Stimulated activated naive CD4-positive, alpha-beta T cell (primary cell): Measurements from ENCODE around the gene SYT1.
"Not testable (repeated sequence)": the region's sequence is repeated elsewhere in the genome, so short reads cannot be mapped to it uniquely, and the experiment has no call there.

ENCODE experiments used
- DNase-seq, 6 experiments: peaks; one replicate each; lab custom pipeline; 2025; lab: John Stamatoyannopoulos, UW

Gene SYT1

DNA sequence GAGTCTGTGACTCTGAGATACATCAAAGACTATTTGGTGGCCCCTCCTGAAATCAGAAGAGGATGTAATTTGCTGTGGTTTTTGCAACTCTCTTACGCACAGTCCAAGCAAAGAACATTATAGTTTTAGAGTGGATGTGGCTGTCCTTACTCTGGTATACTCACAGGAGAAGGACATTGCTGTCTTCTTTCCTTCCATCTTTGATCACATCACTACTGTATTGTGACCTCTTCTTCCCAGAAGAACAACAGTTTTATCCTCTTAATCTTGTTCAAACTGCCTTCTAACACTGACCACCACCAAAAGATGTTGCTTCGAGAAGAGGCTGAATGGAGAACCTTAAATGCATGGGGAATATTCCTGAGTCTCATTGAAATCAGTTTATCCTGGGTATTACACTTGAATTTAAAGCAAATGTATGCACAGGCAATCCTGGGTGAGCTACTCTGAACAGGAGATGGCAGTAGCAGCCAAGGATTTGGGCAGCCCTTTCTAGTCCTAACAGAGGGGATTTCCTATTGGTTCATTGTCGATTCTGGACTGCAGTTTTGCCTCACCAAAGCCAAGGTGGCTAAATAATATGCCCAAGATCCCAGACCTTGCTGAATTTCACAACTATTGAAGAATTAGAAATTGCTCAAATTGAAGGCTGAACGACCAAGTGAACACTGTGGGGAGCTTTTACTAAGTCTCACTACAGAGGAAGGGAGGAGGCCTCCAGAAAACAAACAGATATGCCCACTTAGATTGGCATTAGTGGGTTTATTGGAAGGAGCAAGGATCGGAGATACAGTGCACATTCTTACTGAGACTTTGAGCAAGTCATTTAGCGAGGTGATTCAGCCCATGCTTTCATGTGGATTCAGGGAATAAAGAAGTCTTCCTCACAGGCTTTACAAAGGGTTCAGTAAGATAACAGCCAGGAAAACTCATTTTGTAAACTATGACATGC lies 543.4 kb downstream of the SYT1 start:
- DNase-seq, result no peak

DNA sequence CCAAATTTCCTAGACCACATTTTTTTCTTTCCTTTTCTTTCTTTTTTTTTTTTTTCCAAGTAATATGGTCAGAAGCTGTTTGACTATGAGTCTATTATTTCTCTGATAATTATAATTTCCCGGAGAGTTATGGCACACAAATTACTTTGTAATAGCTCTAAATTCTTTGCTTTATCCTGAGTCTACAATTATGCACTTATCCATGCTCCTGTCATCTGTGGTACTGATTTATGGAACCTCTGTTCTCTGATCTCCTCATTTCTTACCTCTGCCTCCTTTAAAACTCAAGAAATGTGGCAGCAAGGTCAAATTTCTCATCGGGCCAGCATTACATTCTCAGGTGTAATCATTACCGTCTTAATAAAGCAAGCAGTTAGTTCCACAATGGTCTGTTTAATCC lies 544.1 kb downstream of the SYT1 start:
- no peak for DNase-seq

DNA sequence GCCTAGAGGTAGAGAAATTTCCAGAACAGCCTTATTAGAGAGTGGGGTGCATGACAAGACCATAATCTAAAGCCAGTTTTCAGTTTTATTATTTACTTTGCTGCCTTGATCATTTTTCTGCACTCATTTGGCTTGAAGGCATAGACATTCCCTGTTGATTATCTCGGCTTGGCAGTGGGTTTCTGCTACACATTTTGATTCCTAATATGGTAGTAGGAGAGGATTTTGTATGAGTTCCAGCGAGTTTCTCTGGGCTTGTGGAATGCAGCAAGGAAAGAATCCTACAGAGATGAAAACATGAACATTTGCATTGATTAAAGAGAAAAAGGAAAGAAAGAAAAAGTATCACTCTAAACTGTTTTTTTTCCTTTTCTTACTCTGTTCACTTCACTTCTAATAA lies 545.0 kb downstream of the SYT1 start:
- no peak for DNase-seq

DNA sequence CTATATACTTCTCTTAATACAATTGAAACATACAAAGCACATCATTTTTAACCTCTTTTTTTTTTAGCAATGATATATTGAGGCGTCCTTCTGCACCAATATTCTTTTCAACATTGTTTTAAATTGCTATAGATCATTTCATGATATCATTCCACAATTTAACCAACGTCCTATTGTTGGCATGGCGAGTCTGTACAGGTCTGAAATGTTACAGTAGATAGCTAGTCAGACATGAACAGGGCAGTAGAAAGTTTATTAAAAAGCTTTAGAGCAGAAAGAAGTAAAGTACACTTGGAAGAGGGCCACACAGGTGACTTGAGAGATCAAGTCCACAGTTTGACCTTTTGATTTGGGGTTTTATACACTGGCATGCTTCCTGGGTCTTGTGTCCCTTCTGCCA lies 547.2 kb downstream of the SYT1 start:
- DNase-seq, result no peak

DNA sequence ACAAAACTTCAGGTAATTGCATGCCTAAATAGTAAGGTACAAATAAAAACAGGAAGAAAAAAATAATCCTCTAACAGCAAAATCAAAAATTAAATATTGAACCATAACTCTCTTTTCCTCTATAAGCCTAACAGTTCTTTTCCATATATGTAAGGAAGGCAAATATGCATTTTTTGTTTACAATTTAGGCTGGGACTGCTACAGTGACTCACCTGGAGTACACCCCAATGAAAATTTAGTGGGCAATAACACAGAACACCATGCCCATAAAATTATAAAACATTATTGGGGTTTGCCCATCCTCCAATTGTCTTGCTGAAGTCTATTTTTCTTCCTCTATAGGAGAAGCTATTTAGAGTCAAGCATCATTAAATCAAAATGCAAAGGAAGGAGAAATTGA lies 549.2 kb downstream of the SYT1 start:
- no peak for DNase-seq

DNA sequence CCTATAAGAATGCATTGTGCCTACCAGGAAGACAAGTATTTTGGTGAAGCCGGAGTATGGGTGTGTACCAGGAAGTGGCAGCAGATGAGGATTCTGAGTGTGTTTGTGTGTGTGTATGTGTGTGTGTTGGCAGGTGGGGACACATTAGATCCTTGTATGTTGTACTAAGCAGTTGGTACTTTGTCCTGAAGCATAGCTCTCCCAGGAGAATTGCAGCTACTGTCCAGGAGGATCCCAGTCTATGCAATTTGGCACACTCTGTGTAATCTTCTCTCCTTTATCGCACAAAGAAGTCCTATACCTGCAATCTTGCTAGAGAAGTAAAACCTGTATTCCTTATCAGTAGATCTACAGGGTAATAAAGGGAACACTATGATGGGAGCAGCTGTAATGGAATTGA lies 549.7 kb downstream of the SYT1 start:
- DNase-seq, result no peak

DNA sequence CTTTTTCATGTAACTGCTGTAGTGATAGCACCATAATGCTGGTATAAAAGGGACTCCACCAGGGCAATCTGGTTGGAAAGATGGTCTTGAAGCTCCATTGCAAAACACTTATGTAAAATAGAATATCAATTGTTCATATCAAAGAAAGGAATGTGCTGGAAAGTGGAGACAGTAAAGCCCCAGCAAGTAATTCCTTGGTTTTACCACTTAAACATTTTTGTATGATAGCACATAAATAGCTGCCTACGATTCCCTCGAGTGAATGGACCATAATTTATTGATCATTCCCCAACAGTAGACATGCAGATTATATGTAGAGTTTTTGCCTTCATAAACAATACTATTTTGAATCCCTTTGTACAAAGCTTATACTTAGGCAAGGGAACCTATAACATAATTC lies 550.7 kb downstream of the SYT1 start:
- DNase-seq, result no peak

DNA sequence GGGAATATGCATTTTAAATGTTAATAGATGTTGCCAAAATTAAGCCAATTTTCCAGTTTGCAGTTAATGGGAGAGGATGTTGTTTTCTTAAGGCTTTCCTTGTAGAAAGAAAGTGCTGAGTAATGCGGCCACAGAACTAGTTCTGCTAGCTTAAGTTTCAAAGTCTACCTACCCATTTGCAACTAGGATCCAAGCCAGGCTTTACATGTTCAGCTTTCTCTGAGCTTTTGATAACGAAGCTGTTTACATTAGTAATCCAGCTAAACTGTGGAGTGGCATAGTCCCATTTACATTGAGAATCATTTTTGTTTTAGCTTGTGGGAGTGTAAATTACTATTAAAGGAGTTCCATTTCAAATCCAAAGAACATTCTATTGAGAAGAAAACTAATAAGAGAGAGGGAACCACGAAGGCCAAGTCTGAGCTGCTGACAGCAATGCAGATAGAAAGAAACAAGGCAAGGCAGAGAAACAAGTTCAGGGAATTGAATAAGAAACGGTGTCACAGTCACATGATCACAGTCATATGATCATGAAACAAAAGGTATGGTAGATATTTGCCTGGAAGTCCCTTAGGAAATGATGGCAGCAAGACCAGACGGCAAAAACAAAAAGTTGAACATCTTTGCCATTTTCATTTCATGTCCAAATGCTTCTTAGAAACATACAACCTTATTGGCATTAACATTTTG lies 551.3 kb downstream of the SYT1 start:
- no peak for DNase-seq

DNA sequence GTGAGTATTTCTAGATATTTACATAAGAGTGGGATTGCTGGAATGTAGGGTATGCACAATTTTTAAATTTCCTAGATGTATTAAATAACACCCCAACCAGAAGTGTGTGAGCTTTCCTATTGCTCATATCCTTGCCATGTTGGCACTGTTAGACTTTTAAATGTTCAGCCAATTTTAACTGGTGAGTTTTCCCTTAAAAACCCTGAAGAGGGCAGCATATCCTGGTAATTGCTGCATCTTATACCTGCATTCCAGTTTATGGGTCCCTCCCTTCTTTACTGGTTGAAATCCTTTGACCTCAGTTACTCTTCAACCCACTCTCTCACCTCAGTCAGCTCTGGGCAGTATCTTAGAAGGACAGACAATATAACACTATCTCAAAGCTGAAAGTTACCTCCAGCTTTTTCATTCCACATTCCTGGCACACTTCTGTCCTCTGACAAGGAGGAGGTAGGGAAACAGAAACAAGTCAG lies 555.6 kb downstream of the SYT1 start:
- DNase-seq, result no peak

DNA sequence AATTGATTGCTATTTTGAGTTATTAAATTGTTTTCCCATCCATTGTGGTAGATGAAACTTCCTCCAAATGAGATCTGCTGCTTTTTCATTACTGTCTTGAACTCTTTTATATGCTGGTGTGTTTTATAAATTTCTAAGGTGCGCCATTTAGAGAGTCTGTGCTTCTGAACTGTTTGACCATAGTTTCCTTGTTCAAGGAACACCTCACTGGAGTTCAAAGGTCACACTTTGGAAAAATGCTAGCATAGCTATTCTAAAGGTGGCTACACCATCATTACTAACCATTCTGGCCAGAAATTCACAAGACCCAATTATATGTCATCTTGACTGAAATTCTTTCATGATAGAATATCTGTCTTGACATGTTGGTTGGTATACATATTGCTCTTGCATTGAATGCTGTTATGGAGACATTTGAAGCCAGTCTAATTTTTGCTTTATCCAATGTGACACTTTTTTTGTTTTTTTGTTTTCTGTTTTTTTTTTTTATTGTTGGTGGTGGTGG lies 556.7 kb downstream of the SYT1 start:
- DNase-seq, result no peak

DNA sequence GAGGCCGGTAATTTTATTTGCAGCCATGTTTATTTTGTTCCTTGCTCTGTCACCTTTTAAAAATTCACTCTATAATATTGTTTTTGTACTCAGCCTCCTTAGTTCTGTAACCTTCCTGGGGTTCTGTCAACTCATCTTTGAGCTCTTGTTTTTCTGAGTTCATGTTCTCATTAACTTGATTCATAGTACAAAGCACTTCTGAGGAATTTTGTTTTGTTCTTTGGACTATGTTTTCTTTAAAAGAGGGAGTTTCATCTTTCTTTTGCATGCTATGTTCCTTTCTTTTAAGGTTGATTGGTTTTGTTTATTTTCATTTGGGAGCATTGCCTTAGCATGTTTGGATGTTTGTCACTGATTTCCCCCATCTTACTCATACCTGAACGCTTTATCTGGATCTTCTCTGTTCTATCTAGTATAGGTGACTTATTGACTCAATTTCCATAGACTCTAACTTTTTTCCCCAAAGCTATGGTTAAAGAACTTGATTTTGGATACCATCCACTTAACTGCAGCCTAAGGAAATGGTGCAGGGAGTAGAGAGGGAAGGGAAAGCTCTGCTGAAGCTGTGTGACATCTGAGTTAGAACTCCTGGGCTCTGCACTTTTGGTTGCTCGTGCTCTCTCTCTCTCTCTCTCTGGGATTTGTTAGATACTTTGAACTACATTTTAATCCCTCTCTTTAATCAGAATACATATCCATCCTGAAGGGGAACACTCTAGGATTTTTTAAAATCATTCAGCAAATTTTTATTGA lies 557.7 kb downstream of the SYT1 start:
- no peak for DNase-seq

DNA sequence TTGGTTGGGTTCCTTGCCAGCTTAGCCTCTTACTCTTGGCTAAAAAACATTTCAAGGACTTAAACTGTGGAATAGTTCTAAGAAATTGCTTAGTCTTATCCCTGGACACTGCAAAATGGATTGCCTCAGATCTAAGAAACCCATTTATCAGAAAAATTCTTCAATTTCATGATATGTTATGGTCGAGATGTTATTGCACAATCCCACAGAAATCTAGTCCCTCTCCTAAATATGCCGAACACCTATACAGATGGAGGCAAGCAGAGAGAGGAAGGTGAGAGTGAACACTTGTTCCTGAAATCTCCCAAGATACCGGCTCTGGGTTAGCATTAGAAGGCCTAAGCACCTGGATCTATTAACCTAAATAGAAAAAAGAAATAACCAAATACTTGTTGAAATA lies 559.0 kb downstream of the SYT1 start:
- no peak for DNase-seq

DNA sequence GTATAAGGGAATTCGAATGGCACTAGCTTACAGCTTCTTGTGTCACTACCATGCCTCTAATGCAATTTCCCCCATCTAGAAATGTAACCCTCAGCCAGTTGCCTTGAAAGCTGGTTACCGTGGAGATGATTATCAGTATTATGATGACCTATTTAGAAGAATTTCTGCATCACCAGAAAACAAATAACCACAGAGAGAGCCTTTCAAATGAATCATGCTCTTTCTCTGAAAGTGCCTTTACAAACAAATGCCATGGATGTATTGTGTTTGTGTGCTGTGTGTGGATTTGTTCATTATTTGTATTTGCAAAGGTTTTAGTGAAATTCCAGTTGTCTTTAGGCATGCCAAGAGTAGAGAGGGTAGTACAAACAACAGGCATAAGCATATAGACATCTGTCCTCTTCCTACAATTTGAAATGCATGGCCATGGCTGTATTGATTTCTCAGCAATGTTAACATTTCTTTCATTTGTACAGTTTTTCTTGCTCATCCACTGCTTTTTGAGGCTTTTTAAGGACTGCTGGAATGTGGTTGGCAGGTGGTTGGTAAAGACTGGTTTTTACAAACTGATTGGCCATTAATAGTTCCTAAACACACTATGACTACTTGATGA lies 559.6 kb downstream of the SYT1 start:
- DNase-seq, result no peak

DNA sequence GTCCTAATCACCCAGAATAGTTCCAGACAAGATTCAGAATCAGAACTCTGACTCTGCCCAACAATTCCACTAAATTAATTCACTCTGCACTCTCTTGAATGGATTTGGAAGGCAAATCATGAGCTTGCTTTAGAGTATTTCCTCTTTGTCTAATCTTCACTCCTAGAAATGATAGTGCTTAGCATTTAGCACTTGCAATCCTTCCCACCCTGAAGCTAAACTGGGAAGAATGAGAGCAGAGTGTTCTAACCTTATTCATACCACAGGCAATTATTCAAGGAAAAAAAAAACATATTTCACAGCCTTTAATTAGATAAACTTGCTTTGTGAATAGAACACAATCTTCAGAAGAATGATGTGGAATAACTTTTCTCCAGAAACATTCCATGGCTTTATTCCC lies 561.5 kb downstream of the SYT1 start:
- DNase-seq, result no peak

DNA sequence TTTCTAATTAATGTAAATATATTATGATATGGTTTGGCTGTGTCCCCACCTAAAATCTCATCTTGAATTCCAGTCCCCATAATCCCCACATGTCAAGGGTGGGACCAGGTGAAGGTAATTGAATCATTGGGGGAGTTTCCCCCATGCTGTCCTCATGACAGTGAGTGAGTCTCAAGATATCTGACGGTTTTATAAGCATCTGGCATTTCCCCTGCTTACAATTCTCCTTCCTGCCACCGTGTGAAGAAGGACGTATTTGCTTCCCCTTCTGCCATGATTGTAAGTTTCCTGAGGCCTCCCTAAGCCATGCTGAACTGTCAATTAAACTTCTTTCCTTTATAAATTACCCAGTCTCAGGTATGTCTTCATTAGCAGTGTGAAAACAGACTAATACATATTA lies 562.2 kb downstream of the SYT1 start:
- DNase-seq, result not testable (repeated sequence)

DNA sequence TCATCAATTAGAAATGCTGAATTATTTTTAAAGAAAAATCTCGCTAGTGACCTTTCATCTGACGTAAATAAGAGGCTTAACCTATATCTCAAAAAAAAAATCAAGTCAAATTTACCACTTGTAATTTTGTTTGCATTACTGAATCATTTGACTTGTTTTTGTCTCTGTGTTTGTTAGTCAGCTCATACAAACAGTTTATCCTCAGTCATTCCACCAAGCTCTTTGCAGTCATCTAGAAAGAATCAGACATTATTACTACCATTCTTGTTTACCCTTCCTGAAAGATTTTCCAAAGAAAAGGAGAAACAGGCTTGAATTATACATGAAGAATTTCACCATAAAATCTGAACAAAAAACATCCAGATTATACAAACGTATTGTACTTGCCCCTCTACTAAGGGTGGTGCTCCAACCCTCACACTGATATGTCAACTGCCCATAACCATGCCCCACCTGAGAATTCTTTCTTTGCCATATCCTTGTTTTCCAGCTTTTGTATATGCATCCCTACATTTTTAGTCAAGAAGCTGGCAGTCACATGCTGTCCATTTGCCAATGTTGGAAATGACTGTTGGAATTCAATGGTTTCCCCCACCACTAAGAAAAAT lies 569.0 kb downstream of the SYT1 start:
- DNase-seq, result no peak

DNA sequence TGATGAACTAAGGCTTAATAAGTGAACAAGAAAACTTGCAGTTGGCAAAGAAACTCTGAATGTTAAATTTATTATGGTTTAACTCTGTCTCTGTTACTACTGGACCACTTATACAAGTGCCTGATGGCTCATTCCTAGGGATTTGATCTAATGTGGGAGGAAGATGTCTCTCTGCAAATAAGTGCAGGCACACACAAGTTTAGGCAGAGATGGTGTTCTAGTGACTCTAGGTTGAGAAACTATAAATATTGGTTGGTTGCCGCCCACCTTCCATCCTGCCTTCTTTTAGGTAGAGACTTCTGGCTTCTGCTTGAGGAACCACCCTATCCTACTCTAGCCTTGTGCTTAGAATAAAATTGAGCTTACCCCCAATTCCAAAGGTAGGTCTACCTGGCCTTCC lies 570.0 kb downstream of the SYT1 start:
- DNase-seq, result no peak

DNA sequence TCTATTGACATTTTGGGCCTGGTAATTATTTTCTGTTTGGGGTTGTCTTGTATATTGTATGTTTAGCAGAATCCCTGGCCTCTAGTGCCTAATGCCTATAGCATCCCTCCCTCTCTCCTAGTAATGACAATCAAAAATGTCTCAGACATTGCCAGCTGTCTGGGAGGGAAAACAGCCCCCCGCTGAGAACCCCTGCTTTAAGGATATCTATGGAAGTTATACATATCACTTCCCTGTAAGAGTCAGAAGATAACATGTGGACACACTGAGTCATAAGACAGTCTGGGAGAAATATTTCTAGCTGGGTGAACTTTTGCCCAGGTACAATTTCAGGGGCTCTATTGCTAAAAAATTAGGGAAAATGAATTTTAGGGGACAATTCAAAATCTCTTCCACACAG lies 571.2 kb downstream of the SYT1 start:
- DNase-seq, result no peak

DNA sequence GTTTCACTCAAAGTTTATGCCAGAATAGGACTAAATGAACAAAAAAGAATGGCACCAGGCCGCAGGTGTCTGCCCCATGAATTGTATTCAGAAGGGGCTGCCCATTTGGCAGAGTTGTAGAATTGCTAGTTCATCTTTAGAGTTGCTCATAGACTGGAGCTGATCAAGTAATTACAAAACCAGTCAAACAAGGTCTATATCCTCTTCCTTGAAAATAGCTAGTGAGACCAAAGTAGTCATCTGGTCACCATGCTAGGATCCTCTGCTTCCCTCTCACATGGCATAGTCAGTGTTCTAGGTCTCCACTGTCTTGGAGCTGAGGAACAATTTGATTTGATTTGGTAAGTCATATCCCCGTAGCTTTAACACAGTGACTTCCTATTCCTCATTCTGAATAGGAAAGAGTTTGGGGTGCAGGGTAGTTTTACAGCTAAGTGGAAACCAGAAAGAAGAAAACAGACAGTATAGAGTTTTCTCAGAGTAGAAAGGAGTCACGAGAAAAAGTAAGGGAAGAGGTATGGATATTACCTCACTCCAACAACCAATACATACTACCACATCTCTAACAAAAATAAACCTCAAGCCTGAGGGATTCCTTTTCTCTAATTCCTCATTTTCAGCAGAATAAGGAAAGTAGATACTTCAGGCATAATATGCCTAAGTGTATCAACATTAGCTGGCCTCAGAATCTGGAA lies 574.1 kb downstream of the SYT1 start:
- DNase-seq, result no peak

DNA sequence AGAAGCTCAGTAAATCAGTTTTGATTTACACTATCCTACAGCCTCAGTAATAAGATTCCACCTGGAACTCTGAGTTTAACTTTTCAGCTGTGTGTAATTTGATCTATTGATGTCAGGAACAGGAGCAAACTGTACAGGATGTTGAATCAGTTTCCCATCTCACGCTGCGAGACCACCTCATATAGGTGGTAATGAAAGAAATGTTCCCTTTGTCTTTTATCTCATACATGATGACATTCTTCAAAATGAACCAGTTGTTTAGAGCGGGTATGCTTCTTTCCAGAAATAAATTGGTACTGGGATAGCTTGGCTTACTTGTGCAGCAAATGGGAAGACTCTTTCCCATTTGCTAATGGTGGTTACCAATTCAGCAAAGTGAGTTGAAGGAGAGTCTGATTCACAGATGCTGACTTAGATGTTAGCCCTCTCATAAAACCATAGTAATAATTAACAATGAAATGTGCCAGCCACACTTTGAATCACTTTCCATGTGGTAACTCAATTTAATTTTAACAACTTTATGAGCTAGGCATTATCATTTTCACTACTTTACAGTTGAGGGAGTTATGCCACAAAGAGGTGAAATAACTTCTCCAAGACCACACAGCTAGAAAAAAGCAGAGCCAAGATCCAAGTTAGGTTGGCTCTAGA lies 574.7 kb downstream of the SYT1 start:
- DNase-seq, result no peak
